LHCN-M2 (cell line): ENCODE data around the gene CYP21A2. TPM values are rescaled to one million over a fixed set of nuclear protein-coding genes. Genes with fewer than 3 reads are reported as not detected.

Experiments
- DNase-seq: peaks from one replicate; pipeline ENCODE4 v3.0.0-alpha.2; 2012; ENCODE audit warnings: low read depth
- total RNA-seq: library from RNA; depleted of rRNA; stranded (reverse); fragments of >200 nt; gene quantifications from 2 replicates; pipeline ENCODE4 v1.2.3, GENCODE V29; 2014; rRNA removed

Gene CYP21A2
- total RNA-seq, 1 experiment from 2014 or later = not detected

DNA sequence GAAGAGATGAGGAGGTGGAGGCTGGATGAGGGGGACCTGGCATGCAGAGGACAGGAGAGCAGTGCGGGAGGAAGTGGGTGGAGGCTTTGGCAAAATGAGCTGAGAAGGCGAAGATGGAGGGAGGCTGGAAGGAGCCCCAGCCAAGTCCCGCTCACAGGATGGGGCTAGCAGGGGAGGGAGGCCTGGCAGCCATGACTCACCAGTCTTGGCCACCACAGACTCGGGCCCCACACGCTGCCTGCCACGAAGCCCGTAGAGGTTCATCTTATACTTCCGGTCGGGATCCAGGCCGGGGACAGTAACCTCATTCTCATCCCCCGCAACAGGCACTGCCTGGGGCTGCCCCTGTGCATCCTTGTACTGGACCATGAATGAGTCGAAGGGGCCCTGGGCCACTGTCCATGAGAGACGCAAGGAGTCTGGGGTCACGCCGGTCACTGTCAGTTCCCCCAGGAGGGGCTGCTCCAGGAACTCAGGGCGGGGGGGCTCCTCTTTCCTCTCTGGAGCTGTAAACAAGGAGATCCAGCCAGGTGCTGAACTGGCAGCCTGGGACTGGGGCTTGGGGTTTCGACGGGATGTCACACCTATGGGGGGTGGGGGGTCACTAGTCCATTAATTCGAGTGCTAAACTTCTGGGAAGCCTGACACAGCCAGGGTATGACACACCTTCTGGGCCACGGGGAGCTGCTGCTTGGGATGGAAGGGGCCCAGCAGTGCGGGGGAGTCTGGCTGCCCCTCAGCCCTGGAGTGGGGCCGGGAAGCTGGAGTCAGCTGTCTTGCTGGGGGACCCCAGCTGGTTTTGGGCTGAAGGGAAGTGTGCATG is 43.2 kb downstream of the CYP21A2 start:
- DNase-seq = peak; percentile 68

DNA sequence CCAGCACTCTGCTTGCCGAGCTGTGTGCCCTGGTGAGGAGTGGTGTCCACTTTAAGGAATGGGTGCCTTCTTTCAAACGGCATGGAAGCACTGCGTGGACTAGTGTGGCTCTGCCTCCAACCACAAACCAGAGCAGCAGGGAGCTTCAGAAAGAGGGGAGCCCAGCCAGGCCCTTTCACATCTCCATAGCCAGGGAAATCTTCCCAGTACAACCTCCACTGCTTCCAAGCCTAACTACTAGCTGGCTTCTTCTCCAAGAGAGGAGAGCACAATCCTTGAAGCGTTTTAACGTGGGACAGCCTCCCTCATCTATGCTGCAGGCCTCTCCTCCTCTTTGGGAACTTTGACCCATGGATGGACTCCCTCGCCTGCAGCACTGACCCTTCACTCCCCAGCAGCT is 44.3 kb downstream of the CYP21A2 start:
- no peak for DNase-seq

GRCh38 chr6:32082935-32083334 is 44.7 kb downstream of the CYP21A2 start:
- DNase-seq = peak; percentile 74

- no peak for DNase-seq
Observed at GRCh38 chr6:32083812-32084768, 45.9 kb downstream of the CYP21A2 start.

DNA sequence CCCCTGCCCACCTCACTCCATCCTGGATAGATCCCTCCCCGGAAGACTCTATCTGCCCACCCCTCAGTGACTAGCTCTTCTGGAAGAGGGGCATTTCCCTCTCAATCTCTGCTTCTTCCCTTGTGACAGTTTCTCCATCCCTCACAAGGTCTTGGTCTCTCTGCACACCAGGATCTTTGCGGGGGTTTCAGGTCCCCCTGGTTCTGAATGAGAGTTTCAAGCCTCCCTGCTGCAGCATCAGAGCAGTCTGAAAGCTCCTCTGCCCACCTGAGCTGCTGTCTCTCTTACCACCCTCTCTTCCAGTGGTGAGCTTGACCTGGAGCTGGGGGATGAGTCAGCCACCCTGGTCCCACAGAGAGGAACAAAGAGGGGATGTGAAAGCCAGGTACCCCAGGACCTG is 46.6 kb downstream of the CYP21A2 start:
- DNase-seq = no peak

- DNase-seq = no peak
Observed at GRCh38 chr6:32085759-32086459, 47.7 kb downstream of the CYP21A2 start.

DNA sequence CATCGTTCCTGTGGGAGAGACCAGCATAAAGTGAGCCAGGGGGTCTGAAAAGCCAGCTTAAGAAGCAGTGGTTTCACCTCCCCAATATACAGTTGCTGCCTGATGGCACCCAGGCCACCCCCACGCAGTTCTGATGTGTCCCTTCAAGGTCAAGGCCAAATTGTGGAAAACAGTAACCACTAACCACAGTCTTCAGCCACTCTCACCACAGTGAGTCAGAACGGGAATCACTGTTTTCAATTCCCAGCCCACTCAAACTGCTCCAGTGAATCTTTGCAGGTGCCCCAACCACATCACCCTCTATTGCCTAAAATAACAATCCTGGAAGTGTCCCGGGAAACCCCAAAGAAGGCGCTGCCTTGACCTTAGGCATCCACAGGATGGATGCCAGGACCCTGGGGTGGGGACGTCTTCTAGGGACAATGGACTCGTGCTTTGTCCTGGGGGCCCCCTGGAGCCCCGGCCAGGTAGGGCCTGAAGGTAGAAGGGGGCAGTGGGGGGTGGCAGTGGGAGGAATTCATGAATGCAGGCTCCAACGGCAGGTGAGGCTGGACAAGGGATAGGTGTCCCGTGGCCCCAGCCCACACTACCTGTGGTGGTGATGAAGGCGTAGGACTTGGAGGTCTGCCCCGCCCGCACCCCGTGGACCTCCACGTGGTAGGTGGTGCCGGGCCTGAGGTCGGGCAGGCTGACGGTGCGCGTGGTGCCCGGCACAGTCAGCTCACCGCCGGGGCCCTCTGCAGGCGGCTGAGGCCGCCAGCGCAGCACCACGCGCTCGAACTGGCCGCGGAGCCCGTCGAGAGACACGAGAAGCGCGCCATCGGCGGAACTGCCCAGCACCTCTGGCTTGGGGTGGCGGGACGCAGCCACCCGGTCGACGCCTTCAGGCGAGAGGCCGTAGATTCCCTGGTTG is 48.7 kb downstream of the CYP21A2 start:
- DNase-seq = peak; percentile 70

GRCh38 chr6:32087574-32088486 is 49.6 kb downstream of the CYP21A2 start:
- no peak for DNase-seq

DNA sequence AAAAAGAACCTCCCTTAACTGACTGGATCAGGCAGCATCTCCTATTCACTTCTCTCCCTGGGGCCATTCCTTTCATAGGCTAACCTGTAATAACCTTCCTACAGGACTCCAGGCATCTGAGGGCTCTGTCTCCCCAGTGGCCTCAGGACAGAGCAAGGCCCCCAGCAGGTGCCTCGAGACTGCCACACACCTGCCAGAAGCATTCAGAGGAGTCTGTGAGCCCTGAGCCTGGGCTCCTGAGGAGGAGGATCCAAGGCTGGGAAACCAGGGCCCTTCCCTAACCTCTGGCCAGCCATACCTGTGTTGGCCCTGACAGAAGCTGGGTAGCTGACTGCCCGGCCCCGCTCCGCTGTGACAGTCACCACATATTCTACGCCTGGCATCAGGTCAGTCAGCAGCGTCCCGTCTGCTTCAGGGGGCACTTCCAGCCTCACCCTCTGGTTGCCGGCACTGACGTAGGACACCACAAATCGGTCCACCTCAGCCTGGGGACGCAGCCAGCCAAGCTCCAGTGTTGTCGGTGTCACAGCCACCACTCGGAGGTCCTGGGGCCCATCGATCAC is 50.4 kb downstream of the CYP21A2 start:
- DNase-seq = no peak

GRCh38 chr6:32089082-32089828 is 51.0 kb downstream of the CYP21A2 start:
- no peak for DNase-seq

Other genes starting within 250 kb of the CYP21A2 start
- gene VARS1, start 242.7 kb upstream of the CYP21A2 start, total RNA-seq = 63.2 and 68.7 TPM in 2 replicates
- 78.7 and 88.2 TPM in 2 replicates for gene LSM2, start 231.4 kb upstream of the CYP21A2 start, total RNA-seq
- 0.71 and 1.5 TPM in 2 replicates for gene HSPA1L, start 223.1 kb upstream of the CYP21A2 start, total RNA-seq
- 98.9 and 101 TPM in 2 replicates for gene HSPA1A, start 222.9 kb upstream of the CYP21A2 start, total RNA-seq
- 86.1 and 92.2 TPM in 2 replicates for gene HSPA1B, start 210.7 kb upstream of the CYP21A2 start, total RNA-seq
- 43.9 and 57.2 TPM in 2 replicates for gene NEU1, start 175.6 kb upstream of the CYP21A2 start, total RNA-seq
- gene SLC44A4, start 159.4 kb upstream of the CYP21A2 start, total RNA-seq = 0.06 TPM in 1 of 2 replicates, not detected in the other
- gene EHMT2, start 140.7 kb upstream of the CYP21A2 start, total RNA-seq = 58.6 and 60.5 TPM in 2 replicates
- 1.2 and 3.0 TPM in 2 replicates for gene ZBTB12, start 136.3 kb upstream of the CYP21A2 start, total RNA-seq
- gene C2, start 110.7 kb upstream of the CYP21A2 start, total RNA-seq = 0.86 and 1.2 TPM in 2 replicates
- 1.1 and 1.4 TPM in 2 replicates for gene CFB, start 92.3 kb upstream of the CYP21A2 start, total RNA-seq
- gene NELFE, start 79.4 kb upstream of the CYP21A2 start, total RNA-seq = 129 TPM in 2 replicates
- gene SKIC2, start 79.2 kb upstream of the CYP21A2 start, total RNA-seq = 40.0 and 44.1 TPM in 2 replicates
- 19.1 and 19.5 TPM in 2 replicates for gene DXO, start 66.3 kb upstream of the CYP21A2 start, total RNA-seq
- 1.9 and 2.2 TPM in 2 replicates for gene C4A, start 56.4 kb upstream of the CYP21A2 start, total RNA-seq
- gene C4B, start 23.6 kb upstream of the CYP21A2 start, total RNA-seq = 1.8 and 3.5 TPM in 2 replicates
- gene TNXB, start 70.9 kb downstream of the CYP21A2 start, total RNA-seq = under 0.01 and 0.06 TPM in 2 replicates
- gene ATF6B, start 89.8 kb downstream of the CYP21A2 start, total RNA-seq = 29.8 and 34.7 TPM in 2 replicates
- 8.4 and 8.9 TPM in 2 replicates for gene FKBPL, start 91.9 kb downstream of the CYP21A2 start, total RNA-seq
- 0.06 TPM in 1 of 2 replicates, not detected in the other for gene PRRT1, start 113.5 kb downstream of the CYP21A2 start, total RNA-seq
- gene PPT2, start 115.7 kb downstream of the CYP21A2 start, total RNA-seq = 15.5 and 19.3 TPM in 2 replicates
- 1.3 and 2.4 TPM in 2 replicates for gene EGFL8, start 126.2 kb downstream of the CYP21A2 start, total RNA-seq
- 80.3 and 87.0 TPM in 2 replicates for gene AGPAT1, start 137.7 kb downstream of the CYP21A2 start, total RNA-seq
- gene RNF5, start 140.0 kb downstream of the CYP21A2 start, total RNA-seq = 43.5 and 55.3 TPM in 2 replicates
- 0.45 and 0.80 TPM in 2 replicates for gene AGER, start 145.8 kb downstream of the CYP21A2 start, total RNA-seq
- gene PBX2, start 151.8 kb downstream of the CYP21A2 start, total RNA-seq = 19.2 and 23.1 TPM in 2 replicates
- 1.0 and 1.4 TPM in 2 replicates for gene GPSM3, start 154.2 kb downstream of the CYP21A2 start, total RNA-seq
- gene NOTCH4, start 185.7 kb downstream of the CYP21A2 start, total RNA-seq = 0.26 and 1.1 TPM in 2 replicates